ENCODE data around the gene CRIM1. TPM values are rescaled to one million over a fixed set of nuclear protein-coding genes. Genes with fewer than 3 reads are reported as not detected.

CRIM1 gene
- total and polyA plus RNA-seq, 2 of the 8 experiments (the other 6 are each of a cell fraction or from before 2014, with no cell fraction given), result 9.4 to 28.4 TPM

GRCh38 chr2:36371928-36372391 is 16.4 kb downstream of the CRIM1 start:
- no peak overlapping the region for H3K9ac ChIP-seq (replicated peaks in 1 of 4; ENCODE audit: extremely low read depth in 1 of 4, low read depth in 3 of 4, low read length in 3 of 4)
- no peaks in the 10 kb centered on the region for H3K27me3 ChIP-seq (replicated peaks in 1 of 4; ENCODE audit: control insufficient read depth in 3 of 4, extremely low read depth in 1 of 4, insufficient read depth in 3 of 4, low read length in 3 of 4)
- H4K20me1 ChIP-seq (replicated peaks in 1 of 2; ENCODE audit: control insufficient read depth in 1 of 2, insufficient read depth in 2 of 2, low read length in 2 of 2), result peaks cover 0 to 7% of the 10 kb centered on the region in 2 experiments
- H3K4me1 ChIP-seq (replicated peaks in 1 of 4; ENCODE audit: control insufficient read depth in 3 of 4, insufficient read depth in 4 of 4, low read length in 3 of 4), result peaks cover 16 to 53% (median 49%) of the 10 kb centered on the region in 4 experiments
- H3K14ac ChIP-seq (ENCODE audit: insufficient read length), result no peak overlapping the region
- H3K9me3 ChIP-seq (ENCODE audit: insufficient read depth in 2 of 2, low read depth in 1 of 2, low read length in 1 of 2), result no peaks in the 10 kb centered on the region
- no peaks in the 10 kb centered on the region for H3K36me3 ChIP-seq (ENCODE audit: control insufficient read depth in 2 of 4, insufficient read depth in 4 of 4, low read length in 3 of 4)
- FAIRE-seq (no peak), DNase-seq (ENCODE audit: low read depth in 1 of 2, low spot score in 2 of 2) (no peak)
- CTCF ChIA-PET (ENCODE audit: partially characterized antibody), result interaction anchor here (0.6 to 2.7 kb wide), 9 partner anchors 17 to 135 kb away, joined by 3 to 11 read pairs (median 4); partner anchors contain the start of gene CRIM1
- H2BK20ac ChIP-seq (ENCODE audit: low read length), result no peak overlapping the region
- no peak overlapping the region for H2BK15ac ChIP-seq (ENCODE audit: low read length)
- peaks cover 5% of the 10 kb centered on the region; the same call in 1 of the 2 replicates for H3K23me2 ChIP-seq (ENCODE audit: low read depth, low read length)
- no peak overlapping the region for H3K4ac ChIP-seq (replicated peaks; ENCODE audit: insufficient read length, low read depth, low read length)
- no peak overlapping the region for H4K91ac ChIP-seq (replicated peaks; ENCODE audit: insufficient read length, low read length)
- H3K18ac ChIP-seq (ENCODE audit: extremely low read depth, low read length), result no peak overlapping the region
- H2BK5ac ChIP-seq (ENCODE audit: low read depth, low read length), result 0 out of 2 replicates have a peak overlapping the region, but pooled peaks have one; percentile 37
- no peak overlapping the region for H3K56ac ChIP-seq (replicated peaks; ENCODE audit: insufficient read length, low read depth, low read length)
- H3K23ac ChIP-seq (ENCODE audit: insufficient read length), result no peak overlapping the region
- H3K27ac ChIP-seq (ENCODE audit: low read depth, low read length), result no peak overlapping the region
- H4K8ac ChIP-seq (ENCODE audit: extremely low read depth, insufficient read depth, low read length), result no peak overlapping the region
- TF ChIP-seq GABPA (IDR thresholded peaks at IDR 0.05; ENCODE audit: borderline replicate concordance, insufficient read depth, low read length) (no peak), TEAD4 (IDR thresholded peaks at IDR 0.05; ENCODE audit: low read depth, low read length) (peak; percentile 81)
- no peak overlapping the region for H4K5ac ChIP-seq (ENCODE audit: insufficient read length, low read depth, low read length)
- H2BK12ac ChIP-seq (ENCODE audit: low read depth, low read length), result peak overlapping the region; percentile 75; the same call in 1 of the 2 replicates
- H3K79me2 ChIP-seq (ENCODE audit: control insufficient read depth in 1 of 2, insufficient read depth in 2 of 2, low read length in 2 of 2), result peaks cover 42 to 100% of the 10 kb centered on the region in 2 experiments
- peak overlapping the region in 1 of 2 experiments; percentile 21; a peak in 1 of 4 replicates for H3K4me2 ChIP-seq (ENCODE audit: insufficient read depth in 1 of 2, low read depth in 2 of 2, low read length in 2 of 2)
- H2AFZ ChIP-seq (ENCODE audit: low read length), result no peak overlapping the region
- H3K79me1 ChIP-seq (ENCODE audit: low read depth, low read length), result peaks cover 7% of the 10 kb centered on the region
- 27% methylated on average over 2 of the region's 2 CpGs; no CpG with 5 or more reads in 1 of the 2 experiments for WGBS, 2 experiments (ENCODE audit: extremely low coverage in 1 of 2, insufficient coverage in 1 of 2, insufficient read length in 1 of 2, insufficient replicate concordance in 2 of 2, low coverage in 1 of 2, low lambda C conversion rate in 2 of 2, missing lambda C conversion rate in 1 of 2)
- POLR2A ChIA-PET (ENCODE audit: partially characterized antibody), result interaction anchor here (0.9 to 2.2 kb wide), 5 partner anchors 9 to 91 kb away, joined by 3 to 6 read pairs (median 5); partner anchors contain the start of gene CRIM1
- H2BK120ac ChIP-seq (replicated peaks; ENCODE audit: low read depth, low read length), result no peak overlapping the region
- H3K4me3 ChIP-seq (ENCODE audit: extremely low read depth in 1 of 4, insufficient read depth in 2 of 4, low read depth in 3 of 4, low read length in 4 of 4), result no peak overlapping the region
- no peak overlapping the region; the same call in 1 of the 2 replicates for H2AK5ac ChIP-seq (ENCODE audit: low read depth, low read length)
